ENCODE data around the gene C1QTNF8.

C1QTNF8 gene

DNA sequence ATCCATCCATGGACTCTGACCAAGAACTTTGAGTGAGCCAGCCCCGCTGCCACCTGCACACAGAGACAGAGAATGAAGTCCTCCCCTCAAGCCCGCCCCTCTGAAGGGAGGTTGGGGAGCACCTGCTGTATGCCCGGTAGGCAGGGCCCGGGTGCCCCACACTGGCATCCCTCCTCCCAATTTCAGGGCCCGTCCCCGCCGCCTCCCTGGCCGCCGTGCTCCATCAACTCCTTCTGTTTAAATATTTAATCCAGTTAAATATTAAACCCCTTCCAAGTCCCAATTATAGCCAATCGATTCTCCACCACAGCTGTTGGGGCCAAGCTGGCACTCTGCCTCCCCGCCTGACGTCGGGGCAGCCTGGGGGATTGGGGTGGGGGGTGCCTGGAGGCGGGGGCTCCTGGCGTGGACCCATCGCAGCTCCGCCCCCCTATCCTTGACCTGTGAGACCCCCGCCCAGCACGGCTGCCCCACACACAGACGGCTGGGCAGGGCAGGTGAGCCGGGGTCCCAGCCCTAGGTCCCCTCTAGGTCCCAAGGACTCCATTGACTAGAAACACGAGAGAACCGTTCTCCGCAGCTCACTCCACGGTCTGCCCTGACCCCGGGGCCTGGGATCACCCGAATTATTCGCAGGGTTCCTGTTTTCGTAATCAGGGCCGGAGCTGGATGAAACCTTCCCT is 38.9 kb upstream of the C1QTNF8 start:
- no peaks in the 10 kb centered on the region for H3K27me3 ChIP-seq (ENCODE audit: control insufficient read depth, insufficient read depth, low read length)
- H3K4me3 ChIP-seq (ENCODE audit: low read depth, low read length), result no peak overlapping the region
- no peaks in the 10 kb centered on the region for H3K9me3 ChIP-seq (ENCODE audit: control insufficient read depth, insufficient read depth, low read length)
- H3K27ac ChIP-seq (ENCODE audit: low read depth, low read length), result no peak overlapping the region
- no peaks in the 10 kb centered on the region for H3K36me3 ChIP-seq (ENCODE audit: control insufficient read depth, insufficient read depth, low read length)
- no peak overlapping the region for H3K9ac ChIP-seq (ENCODE audit: low read depth, low read length)
- no peaks in the 10 kb centered on the region for H3K4me1 ChIP-seq (ENCODE audit: control insufficient read depth, insufficient read depth, low read length)

DNA sequence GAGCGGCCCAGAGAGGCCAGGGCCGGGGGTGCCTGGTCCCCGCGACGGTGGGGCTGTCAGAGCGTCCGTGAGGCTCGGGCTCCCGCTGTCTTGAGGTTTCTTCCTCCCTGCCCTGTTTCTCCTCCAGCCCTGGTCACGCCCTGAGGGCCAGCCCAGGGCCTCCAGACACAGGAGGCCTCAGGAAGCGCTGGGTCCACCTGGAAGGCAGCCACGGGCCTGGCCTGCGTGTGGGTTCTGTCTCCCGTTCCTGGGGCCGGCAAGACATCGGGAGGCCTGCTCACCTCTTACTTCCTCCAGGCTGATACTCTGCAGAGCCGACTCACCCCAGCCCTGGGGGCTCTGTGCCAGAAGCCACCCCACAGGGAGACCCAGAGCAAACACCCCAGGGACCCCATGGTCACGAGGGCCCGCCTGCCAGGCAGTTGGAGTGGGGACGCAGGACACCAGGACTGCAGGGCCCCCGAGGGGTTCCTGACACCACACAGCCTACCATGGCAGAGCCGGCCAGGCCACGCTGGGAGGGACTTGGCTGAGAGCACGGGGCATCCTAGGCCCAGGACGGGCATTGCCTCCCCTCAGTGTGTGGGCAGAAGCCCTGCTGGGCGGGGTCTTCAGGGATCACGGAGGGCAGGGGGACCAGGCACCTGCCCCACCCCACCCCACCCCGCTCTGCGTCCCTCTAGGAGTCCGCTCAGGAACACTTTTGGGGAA is 37.9 kb upstream of the C1QTNF8 start:
- H3K27ac ChIP-seq (ENCODE audit: low read depth, low read length), result no peak overlapping the region
- H3K9ac ChIP-seq (ENCODE audit: low read depth, low read length), result no peak overlapping the region
- no peaks in the 10 kb centered on the region for H3K4me1 ChIP-seq (ENCODE audit: control insufficient read depth, insufficient read depth, low read length)
- no peaks in the 10 kb centered on the region for H3K27me3 ChIP-seq (ENCODE audit: control insufficient read depth, insufficient read depth, low read length)
- no peaks in the 10 kb centered on the region for H3K36me3 ChIP-seq (ENCODE audit: control insufficient read depth, insufficient read depth, low read length)
- no peaks in the 10 kb centered on the region for H3K9me3 ChIP-seq (ENCODE audit: control insufficient read depth, insufficient read depth, low read length)
- H3K4me3 ChIP-seq (ENCODE audit: low read depth, low read length), result no peak overlapping the region

DNA sequence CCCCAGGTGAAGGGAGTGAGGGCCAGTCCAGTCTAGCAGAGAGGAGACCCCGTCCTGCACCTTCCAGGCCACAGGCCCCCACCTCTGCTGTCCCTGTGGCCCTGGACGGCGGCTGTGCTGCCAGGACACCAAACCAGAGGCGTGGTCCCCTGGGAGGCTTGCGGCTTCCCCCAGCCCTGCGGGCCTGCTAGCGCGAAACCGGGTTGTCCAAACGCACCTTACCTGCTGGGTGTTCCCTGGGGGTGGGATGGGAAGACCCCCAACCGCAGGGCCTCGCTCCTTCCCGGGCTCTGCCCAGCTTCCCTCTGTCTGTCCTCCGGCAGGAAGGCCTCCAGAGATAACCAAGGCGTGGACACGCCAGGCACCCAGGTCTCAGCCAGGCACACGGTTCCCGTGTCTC is 37.2 kb upstream of the C1QTNF8 start:
- Histone ChIP-seq H3K27me3 (ENCODE audit: control insufficient read depth, insufficient read depth, low read length) (no peaks in the 10 kb centered on the region), H3K4me3 (ENCODE audit: low read depth, low read length) (no peak overlapping the region), H3K9ac (ENCODE audit: low read depth, low read length) (no peak overlapping the region), H3K9me3 (ENCODE audit: control insufficient read depth, insufficient read depth, low read length) (no peaks in the 10 kb centered on the region), H3K4me1 (ENCODE audit: control insufficient read depth, insufficient read depth, low read length) (no peaks in the 10 kb centered on the region), H3K27ac (ENCODE audit: low read depth, low read length) (no peak overlapping the region), H3K36me3 (ENCODE audit: control insufficient read depth, insufficient read depth, low read length) (no peaks in the 10 kb centered on the region)

DNA sequence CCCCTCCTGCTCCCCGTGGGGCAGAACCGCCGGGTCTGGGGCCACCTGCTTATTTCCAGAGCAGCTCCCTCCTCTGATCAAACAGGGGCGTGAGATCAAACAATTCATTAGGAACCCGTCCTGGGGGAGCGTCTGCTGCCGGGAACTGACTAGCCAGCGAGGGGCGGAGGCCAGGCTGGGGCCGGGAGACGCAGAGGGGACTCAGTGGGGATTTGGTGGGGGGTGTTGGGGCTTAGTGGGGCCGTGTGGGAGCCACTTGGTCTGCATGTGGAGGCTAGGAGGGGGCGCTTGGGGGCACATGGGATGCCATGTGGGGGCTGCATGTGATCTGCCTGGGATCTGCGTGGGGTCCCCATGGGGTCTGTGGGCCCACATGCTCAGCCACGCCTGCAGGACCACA is 36.4 kb upstream of the C1QTNF8 start:
- no peaks in the 10 kb centered on the region for H3K27me3 ChIP-seq (ENCODE audit: control insufficient read depth, insufficient read depth, low read length)
- H3K4me3 ChIP-seq (ENCODE audit: low read depth, low read length), result no peak overlapping the region
- H3K27ac ChIP-seq (ENCODE audit: low read depth, low read length), result no peak overlapping the region
- H3K36me3 ChIP-seq (ENCODE audit: control insufficient read depth, insufficient read depth, low read length), result no peaks in the 10 kb centered on the region
- no peaks in the 10 kb centered on the region for H3K9me3 ChIP-seq (ENCODE audit: control insufficient read depth, insufficient read depth, low read length)
- H3K4me1 ChIP-seq (ENCODE audit: control insufficient read depth, insufficient read depth, low read length), result no peaks in the 10 kb centered on the region
- no peak overlapping the region for H3K9ac ChIP-seq (ENCODE audit: low read depth, low read length)

DNA sequence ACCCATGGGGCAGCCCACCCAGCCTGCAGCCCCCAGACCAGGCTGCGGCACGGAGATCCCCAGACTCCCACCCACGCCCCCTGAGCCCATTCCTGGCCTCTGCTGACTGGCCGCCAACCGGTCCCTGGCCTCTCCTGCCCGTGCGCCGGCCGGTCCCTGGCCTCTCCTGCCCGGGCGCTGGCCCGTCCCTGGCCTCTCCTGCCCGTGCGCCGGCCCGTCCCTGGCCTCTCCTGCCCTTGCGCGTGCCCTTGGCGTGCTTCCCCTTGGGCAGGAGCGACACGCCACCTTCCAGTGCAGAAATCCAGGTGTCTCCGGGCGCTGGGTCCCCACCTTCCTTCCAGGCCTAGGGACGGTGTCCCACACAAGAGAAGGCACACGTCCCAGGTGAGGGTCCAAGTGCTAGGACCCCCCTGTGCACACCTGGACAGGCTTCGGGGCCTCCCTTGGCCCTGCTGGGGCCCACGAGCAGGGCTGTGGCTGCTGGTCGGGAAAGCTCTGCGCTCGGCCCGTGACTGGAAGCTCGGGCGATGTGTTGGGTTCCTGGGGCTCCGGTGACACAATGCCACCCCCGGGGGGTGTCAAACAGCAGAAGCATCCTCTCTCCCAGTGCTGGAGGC is 35.4 kb upstream of the C1QTNF8 start:
- H3K9ac ChIP-seq (ENCODE audit: low read depth, low read length), result no peak overlapping the region
- H3K4me3 ChIP-seq (ENCODE audit: low read depth, low read length), result no peak overlapping the region
- no peaks in the 10 kb centered on the region for H3K9me3 ChIP-seq (ENCODE audit: control insufficient read depth, insufficient read depth, low read length)
- H3K27me3 ChIP-seq (ENCODE audit: control insufficient read depth, insufficient read depth, low read length), result no peaks in the 10 kb centered on the region
- H3K4me1 ChIP-seq (ENCODE audit: control insufficient read depth, insufficient read depth, low read length), result no peaks in the 10 kb centered on the region
- H3K27ac ChIP-seq (ENCODE audit: low read depth, low read length), result no peak overlapping the region
- H3K36me3 ChIP-seq (ENCODE audit: control insufficient read depth, insufficient read depth, low read length), result no peaks in the 10 kb centered on the region

DNA sequence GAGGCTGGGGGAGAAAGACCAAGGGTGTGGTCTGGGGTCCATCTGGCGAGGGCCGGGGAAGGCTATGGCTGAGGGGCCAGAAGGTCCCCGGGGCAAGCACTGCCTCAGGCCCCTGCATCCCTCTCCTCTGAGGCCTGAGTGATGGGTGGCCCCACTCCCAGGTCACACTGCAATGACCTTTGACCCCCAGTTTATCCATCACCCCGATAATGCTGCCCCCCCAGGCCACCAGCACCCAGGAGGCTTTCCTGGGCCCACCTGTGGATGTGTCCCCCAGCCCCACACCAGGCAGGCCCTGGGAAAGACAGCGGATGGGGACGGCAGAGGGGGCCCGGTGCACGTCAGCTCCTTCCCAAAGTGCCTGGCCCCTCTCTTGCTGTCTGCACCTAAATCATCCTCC is 34.3 kb upstream of the C1QTNF8 start:
- no peaks in the 10 kb centered on the region for H3K4me1 ChIP-seq (ENCODE audit: control insufficient read depth, insufficient read depth, low read length)
- no peaks in the 10 kb centered on the region for H3K9me3 ChIP-seq (ENCODE audit: control insufficient read depth, insufficient read depth, low read length)
- no peaks in the 10 kb centered on the region for H3K27me3 ChIP-seq (ENCODE audit: control insufficient read depth, insufficient read depth, low read length)
- no peaks in the 10 kb centered on the region for H3K36me3 ChIP-seq (ENCODE audit: control insufficient read depth, insufficient read depth, low read length)
- no peak overlapping the region for H3K4me3 ChIP-seq (ENCODE audit: low read depth, low read length)
- H3K27ac ChIP-seq (ENCODE audit: low read depth, low read length), result no peak overlapping the region
- no peak overlapping the region for H3K9ac ChIP-seq (ENCODE audit: low read depth, low read length)

DNA sequence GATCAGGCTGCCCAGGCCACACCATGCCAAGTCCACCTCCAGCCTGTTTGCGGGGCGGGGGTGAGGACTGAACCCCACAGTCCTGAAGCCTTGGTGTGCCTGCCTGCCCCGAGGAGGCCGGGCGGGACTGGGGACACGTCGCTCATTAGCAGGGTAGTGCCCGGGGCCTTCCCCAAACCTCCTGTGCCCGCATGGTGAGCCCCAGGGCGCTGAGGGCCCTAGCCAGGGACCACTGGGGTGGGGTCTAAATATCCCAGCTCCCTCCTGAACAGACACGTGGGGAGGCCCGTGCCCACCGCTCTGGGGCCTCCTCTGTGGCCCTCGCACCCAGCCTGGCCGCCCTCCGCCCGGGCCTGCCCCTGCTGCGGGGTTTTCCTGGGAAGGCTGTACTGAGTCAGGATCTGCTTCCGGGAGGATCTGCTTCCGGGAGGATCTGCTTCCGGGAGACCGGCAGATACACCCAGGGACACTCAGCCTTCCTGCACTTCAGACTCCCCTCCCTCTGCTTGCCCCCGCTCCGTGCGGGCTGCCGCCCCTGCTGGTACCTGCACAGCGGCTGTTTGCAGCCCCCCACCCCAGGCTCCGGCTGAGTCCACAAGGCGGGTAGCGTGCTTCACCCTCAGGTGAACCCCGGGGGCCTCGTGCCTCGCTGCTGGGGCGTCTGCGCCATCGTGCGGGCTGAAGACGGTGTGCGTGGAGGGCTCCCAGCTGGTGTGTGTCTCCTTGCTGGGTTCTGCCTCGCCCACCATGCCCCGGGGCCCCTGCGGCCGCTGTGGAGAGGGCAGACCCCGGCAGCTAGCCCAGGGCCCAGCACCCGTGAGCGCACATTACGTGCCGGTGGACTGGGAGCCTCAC is 33.3 kb upstream of the C1QTNF8 start:
- Histone ChIP-seq H3K36me3 (ENCODE audit: control insufficient read depth, insufficient read depth, low read length) (no peaks in the 10 kb centered on the region), H3K27ac (ENCODE audit: low read depth, low read length) (no peak overlapping the region), H3K9me3 (ENCODE audit: control insufficient read depth, insufficient read depth, low read length) (no peaks in the 10 kb centered on the region), H3K9ac (ENCODE audit: low read depth, low read length) (no peak overlapping the region), H3K4me1 (ENCODE audit: control insufficient read depth, insufficient read depth, low read length) (no peaks in the 10 kb centered on the region), H3K4me3 (ENCODE audit: low read depth, low read length) (no peak overlapping the region), H3K27me3 (ENCODE audit: control insufficient read depth, insufficient read depth, low read length) (no peaks in the 10 kb centered on the region)

DNA sequence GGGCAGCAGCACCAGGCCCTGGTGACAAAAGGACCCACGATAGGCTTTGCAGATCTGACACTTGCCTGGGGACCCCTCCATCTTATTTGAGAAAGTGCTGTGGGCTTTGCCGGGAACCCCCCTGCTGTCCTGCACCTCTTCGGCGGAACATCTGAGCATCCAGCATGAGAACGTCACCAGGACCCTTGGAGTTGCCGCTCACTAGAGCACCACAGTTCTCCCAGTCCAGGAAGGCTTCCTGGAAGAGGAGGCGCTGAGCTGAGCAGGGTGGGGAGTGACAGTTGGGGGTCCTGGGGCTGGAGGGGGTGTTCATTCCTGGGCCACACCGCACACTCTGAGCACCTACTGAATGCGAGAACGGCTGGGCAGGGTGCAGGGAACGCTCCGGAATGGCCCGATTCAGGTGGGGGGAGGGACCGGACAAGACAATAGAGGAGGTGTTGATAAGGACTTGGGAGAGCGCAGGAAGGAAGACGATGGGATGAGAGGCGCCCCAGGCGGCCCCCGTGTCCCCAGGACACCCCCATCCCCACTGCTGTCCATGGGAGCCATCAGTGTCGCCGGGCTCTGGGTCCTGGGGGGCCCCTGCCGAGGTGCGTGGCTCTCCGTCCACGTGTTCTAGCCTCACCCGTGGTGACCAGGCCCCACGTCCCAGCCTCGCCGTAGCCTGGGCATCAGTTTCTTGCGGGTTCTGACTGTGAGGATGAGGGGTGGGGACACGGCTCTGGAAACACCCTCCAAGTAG is 32.1 kb upstream of the C1QTNF8 start:
- Histone ChIP-seq H3K4me1 (ENCODE audit: control insufficient read depth, insufficient read depth, low read length) (no peaks in the 10 kb centered on the region), H3K9me3 (ENCODE audit: control insufficient read depth, insufficient read depth, low read length) (no peaks in the 10 kb centered on the region), H3K9ac (ENCODE audit: low read depth, low read length) (no peak overlapping the region), H3K27me3 (ENCODE audit: control insufficient read depth, insufficient read depth, low read length) (no peaks in the 10 kb centered on the region), H3K4me3 (ENCODE audit: low read depth, low read length) (no peak overlapping the region), H3K27ac (ENCODE audit: low read depth, low read length) (no peak overlapping the region), H3K36me3 (ENCODE audit: control insufficient read depth, insufficient read depth, low read length) (no peaks in the 10 kb centered on the region)

DNA sequence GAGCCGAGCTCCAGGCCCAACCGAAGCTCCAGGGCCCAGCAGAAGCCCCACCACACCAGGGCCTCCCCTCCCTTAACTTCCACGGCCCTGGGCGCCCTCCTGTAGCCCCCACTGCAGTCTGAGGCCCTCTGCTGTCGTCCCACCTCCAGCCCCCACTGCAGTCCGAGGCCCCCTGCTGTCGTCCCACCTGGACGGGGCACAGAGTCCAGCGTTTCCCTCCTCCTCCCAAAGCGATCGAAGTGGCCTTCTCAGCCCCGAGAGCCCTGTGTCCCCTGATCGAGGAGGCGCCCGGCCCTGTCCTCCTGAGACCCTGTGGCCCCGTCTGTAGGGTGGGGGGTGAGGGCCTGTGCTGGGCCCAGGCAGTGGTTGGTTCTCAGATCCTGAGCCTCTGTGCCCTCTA is 31.1 kb upstream of the C1QTNF8 start:
- Histone ChIP-seq H3K4me3 (ENCODE audit: low read depth, low read length) (no peak overlapping the region), H3K9me3 (ENCODE audit: control insufficient read depth, insufficient read depth, low read length) (no peaks in the 10 kb centered on the region), H3K27me3 (ENCODE audit: control insufficient read depth, insufficient read depth, low read length) (no peaks in the 10 kb centered on the region), H3K27ac (ENCODE audit: low read depth, low read length) (no peak overlapping the region), H3K36me3 (ENCODE audit: control insufficient read depth, insufficient read depth, low read length) (no peaks in the 10 kb centered on the region), H3K4me1 (ENCODE audit: control insufficient read depth, insufficient read depth, low read length) (no peaks in the 10 kb centered on the region), H3K9ac (ENCODE audit: low read depth, low read length) (no peak overlapping the region)

DNA sequence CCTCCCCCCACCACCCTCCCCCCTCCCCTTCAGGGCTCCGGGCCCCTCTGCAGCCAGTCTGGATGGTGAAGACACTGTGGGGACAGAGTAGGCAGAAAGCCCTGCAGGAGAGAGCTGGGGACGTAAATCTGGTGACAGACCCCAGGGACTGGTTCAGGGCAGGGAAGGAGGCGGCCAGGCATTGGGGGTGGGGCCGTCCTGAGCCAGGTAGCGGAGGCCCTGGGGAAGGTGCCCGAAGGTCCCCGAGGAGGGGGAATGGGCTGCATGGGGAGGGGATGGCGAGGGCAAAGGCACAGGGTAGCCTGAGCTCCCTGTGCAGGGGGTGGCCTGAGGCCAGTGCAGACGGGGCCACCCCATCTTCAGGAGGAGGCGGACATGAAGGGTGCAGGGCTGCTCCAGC is 30.5 kb upstream of the C1QTNF8 start:
- H3K27me3 ChIP-seq (ENCODE audit: control insufficient read depth, insufficient read depth, low read length), result no peaks in the 10 kb centered on the region
- no peaks in the 10 kb centered on the region for H3K4me1 ChIP-seq (ENCODE audit: control insufficient read depth, insufficient read depth, low read length)
- no peaks in the 10 kb centered on the region for H3K36me3 ChIP-seq (ENCODE audit: control insufficient read depth, insufficient read depth, low read length)
- H3K9ac ChIP-seq (ENCODE audit: low read depth, low read length), result no peak overlapping the region
- H3K4me3 ChIP-seq (ENCODE audit: low read depth, low read length), result no peak overlapping the region
- no peak overlapping the region for H3K27ac ChIP-seq (ENCODE audit: low read depth, low read length)
- H3K9me3 ChIP-seq (ENCODE audit: control insufficient read depth, insufficient read depth, low read length), result no peaks in the 10 kb centered on the region
